Hepatocyte (in vitro differentiated cells): ENCODE results near the gene RHOT2. TPM values are rescaled to one million over a fixed set of nuclear protein-coding genes. Genes with fewer than 3 reads are reported as not detected.
A peak's percentile ranks its signal among the peaks of the same experiment; 100 is the strongest.

Experiments used
- DNase-seq: peaks from one replicate; pipeline ENCODE4 v3.0.0-alpha.2; 2016; ENCODE audit warnings: low spot score
- H2AFZ ChIP-seq: fragments of 200-600 bp; sonication (generic); 2 replicates; pipeline ENCODE4 v1.6.0; 2016; ENCODE audit warnings: antibody characterized with exemption, mild to moderate bottlenecking
- H3K27ac ChIP-seq: fragments of 200-600 bp; sonication (generic); 2 replicates; pipeline ENCODE4 v1.5.1; 2016; ENCODE audit warnings: mild to moderate bottlenecking
- H3K27me3 ChIP-seq: fragments of 200-600 bp; sonication (generic); 2 replicates; pipeline ENCODE4 v1.6.1; 2016
- H3K36me3 ChIP-seq: fragments of 200-600 bp; sonication (generic); replicated peaks from 2 replicates; pipeline ENCODE4 v1.5.1; 2016; ENCODE audit warnings: low read depth; ENCODE audit not compliant: insufficient read depth
- H3K4me1 ChIP-seq: fragments of 200-600 bp; sonication (generic); 2 replicates; pipeline ENCODE4 v1.5.1; 2016; ENCODE audit warnings: mild to moderate bottlenecking, moderate library complexity; ENCODE audit not compliant: insufficient read depth
- H3K4me2 ChIP-seq: fragments of 200-600 bp; sonication (generic); 2 replicates; pipeline ENCODE4 v1.6.0; 2016
- H3K4me3 ChIP-seq: fragments of 200-600 bp; sonication (generic); 2 replicates; pipeline ENCODE4 v1.5.1; 2016; ENCODE audit warnings: mild to moderate bottlenecking
- H3K79me2 ChIP-seq: fragments of 200-600 bp; sonication (generic); 2 replicates; pipeline ENCODE4 v1.6.0; 2017; ENCODE audit warnings: mild to moderate bottlenecking
- H3K9me2 ChIP-seq: fragments of 200-600 bp; sonication (generic); replicated peaks from 2 replicates; pipeline ENCODE4 v1.6.0; 2017; ENCODE audit warnings: mild to moderate bottlenecking; ENCODE audit not compliant: insufficient read depth
- H3K9me3 ChIP-seq: fragments of 200-600 bp; sonication (generic); 2 replicates; pipeline ENCODE4 v1.5.1; 2016; ENCODE audit warnings: low read depth, mild to moderate bottlenecking
- H4K20me1 ChIP-seq: fragments of 200-600 bp; sonication (generic); 2 replicates; pipeline ENCODE4 v1.6.0; 2016; ENCODE audit warnings: mild to moderate bottlenecking; ENCODE audit not compliant: insufficient read depth, poor library complexity, severe bottlenecking
- CTCF ChIP-seq: fragments of 200-600 bp; sonication (generic); IDR thresholded peaks from 2 replicates; pipeline ENCODE4 v1.5.1; 2016; ENCODE audit warnings: antibody characterized with exemption, mild to moderate bottlenecking; ENCODE audit not compliant: poor library complexity
- EZH2 ChIP-seq: fragments of 200-600 bp; sonication (generic); IDR thresholded peaks from 2 replicates; pipeline ENCODE4 v1.6.1; 2016; ENCODE audit warnings: antibody characterized with exemption, mild to moderate bottlenecking, borderline replicate concordance
- EZH2phosphoT487 ChIP-seq: fragments of 200-600 bp; sonication (generic); IDR thresholded peaks from one replicate; pipeline ENCODE4 v1.6.1; 2018; ENCODE audit warnings: antibody characterized with exemption, mild to moderate bottlenecking, low read depth, moderate library complexity; ENCODE audit not compliant: unreplicated experiment, severe bottlenecking
- WGBS: methylation state at CpG from one replicate; pipeline ENCODE4 v1.1.6; 2016; ENCODE audit warnings: low lambda C conversion rate; ENCODE audit errors: missing lambda C conversion rate; 5-methylcytosine and 5-hydroxymethylcytosine counted together
- polyA plus RNA-seq: library from polyadenylated mRNA; unstranded; fragments of >200 nt; fragmentation: Nextera tagmentation; extraction: Ambion mirVana; gene quantifications from 2 replicates; pipeline ENCODE4 v1.2.1, GENCODE V29; 2016
- total RNA-seq: library from RNA; depleted of rRNA; stranded (reverse); fragments of >200 nt; gene quantifications from 2 replicates; pipeline ENCODE4 v1.2.3, GENCODE V29; 2014

RHOT2 gene
- total and polyA plus RNA-seq, 2 experiments from 2014 or later, result 63.2 to 158 TPM

GRCh38 chr16:627454-628239 is 40.3 kb upstream of the RHOT2 start:
- Histone ChIP-seq H4K20me1 (peaks cover 6% of the 10 kb centered on the region), H3K9me3 (no peaks in the 10 kb centered on the region), H3K79me2 (no peaks in the 10 kb centered on the region), H3K27me3 (no peaks in the 10 kb centered on the region), H3K4me1 (peaks cover 16% of the 10 kb centered on the region), H3K4me2 (no peak overlapping the region), H3K4me3 (no peak overlapping the region), H3K36me3 (no peaks in the 10 kb centered on the region), H3K9me2 (no peaks in the 10 kb centered on the region), H3K27ac (no peak overlapping the region), H2AFZ (no peak overlapping the region)
- peak; percentile 57 for DNase-seq
- TF ChIP-seq EZH2, result no peak
- no peak for TF ChIP-seq EZH2phosphoT487
- TF ChIP-seq CTCF, result no peak
- WGBS, result 94% methylated on average over 49 of the region's 50 CpGs

- Histone ChIP-seq H3K4me2 (no peak overlapping the region), H3K4me3 (no peak overlapping the region), H3K9me2 (no peaks in the 10 kb centered on the region), H2AFZ (no peak overlapping the region), H3K36me3 (no peaks in the 10 kb centered on the region), H3K27me3 (no peaks in the 10 kb centered on the region), H3K27ac (no peak overlapping the region), H4K20me1 (peaks cover 6% of the 10 kb centered on the region), H3K4me1 (peaks cover 16% of the 10 kb centered on the region), H3K79me2 (no peaks in the 10 kb centered on the region), H3K9me3 (no peaks in the 10 kb centered on the region)
- no peak for DNase-seq
- TF ChIP-seq CTCF (no peak), EZH2phosphoT487 (no peak), EZH2 (no peak)
- WGBS, result 94% methylated on average over 33 of the region's 33 CpGs
Measured at GRCh38 chr16:628321-629061, 39.4 kb upstream of the RHOT2 start.

GRCh38 chr16:629185-629832 is 38.6 kb upstream of the RHOT2 start:
- Histone ChIP-seq H2AFZ (no peak overlapping the region), H3K4me3 (no peak overlapping the region), H3K9me3 (no peaks in the 10 kb centered on the region), H3K27me3 (no peaks in the 10 kb centered on the region), H3K79me2 (no peaks in the 10 kb centered on the region), H3K36me3 (no peaks in the 10 kb centered on the region), H3K4me1 (peaks cover 16% of the 10 kb centered on the region), H4K20me1 (peaks cover 2% of the 10 kb centered on the region), H3K27ac (no peak overlapping the region), H3K4me2 (no peak overlapping the region), H3K9me2 (no peaks in the 10 kb centered on the region)
- DNase-seq, result no peak
- 67% methylated on average over 27 of the region's 29 CpGs for WGBS
- TF ChIP-seq CTCF (no peak), EZH2 (no peak), EZH2phosphoT487 (no peak)
